Stimulated activated naive B cell treated with anti-CD40 and anti-IgM and Interleukin-4, amounts not matched to agents 10 μg/mL and 1 μg/mL and 100 μg/mL, for 72 hours (primary cell): ENCODE data around the gene MRPL42.
"Not testable (repeated sequence)": the region's sequence is repeated elsewhere in the genome, so short reads cannot be mapped to it uniquely, and the experiment has no call there.

Source experiments
- ATAC-seq, 2 donors: fragments of 150-1000 bp; cut with Tn5 transposase; replicated peaks; 2 replicates each; pipeline ENCODE4 v1.10.0; 2021; ENCODE audit warnings: moderate library complexity in 1 of 2
- DNase-seq: peaks from one replicate; pipeline ENCODE4 v3.0.0; 2021
- H3K27ac Mint-ChIP-seq: one replicate; pipeline ENCODE4 v1.8.0; 2022; ENCODE audit warnings: mild to moderate bottlenecking, mixed read lengths
- H3K27me3 Mint-ChIP-seq, 2 donors: one replicate each; pipeline ENCODE4 v1.8.0; 2022; ENCODE audit warnings: mixed read lengths in 2 of 2
- H3K36me3 Mint-ChIP-seq, 2 donors: one replicate each; pipeline ENCODE4 v1.8.0; 2022; ENCODE audit warnings: mixed read lengths in 2 of 2, mild to moderate bottlenecking in 1 of 2
- H3K4me1 Mint-ChIP-seq, 2 donors: one replicate each; pipeline ENCODE4 v1.8.0; 2022; ENCODE audit warnings: mixed read lengths in 2 of 2, mild to moderate bottlenecking in 1 of 2
- H3K4me3 Mint-ChIP-seq, 2 donors: one replicate each; pipeline ENCODE4 v1.8.0; 2022; ENCODE audit warnings: mild to moderate bottlenecking in 2 of 2, mixed read lengths in 2 of 2, moderate library complexity in 1 of 2
- H3K9me3 Mint-ChIP-seq, 2 donors: one replicate each; pipeline ENCODE4 v1.8.0; 2022; ENCODE audit warnings: mixed read lengths in 2 of 2, mild to moderate bottlenecking in 1 of 2

The MRPL42 gene

DNA sequence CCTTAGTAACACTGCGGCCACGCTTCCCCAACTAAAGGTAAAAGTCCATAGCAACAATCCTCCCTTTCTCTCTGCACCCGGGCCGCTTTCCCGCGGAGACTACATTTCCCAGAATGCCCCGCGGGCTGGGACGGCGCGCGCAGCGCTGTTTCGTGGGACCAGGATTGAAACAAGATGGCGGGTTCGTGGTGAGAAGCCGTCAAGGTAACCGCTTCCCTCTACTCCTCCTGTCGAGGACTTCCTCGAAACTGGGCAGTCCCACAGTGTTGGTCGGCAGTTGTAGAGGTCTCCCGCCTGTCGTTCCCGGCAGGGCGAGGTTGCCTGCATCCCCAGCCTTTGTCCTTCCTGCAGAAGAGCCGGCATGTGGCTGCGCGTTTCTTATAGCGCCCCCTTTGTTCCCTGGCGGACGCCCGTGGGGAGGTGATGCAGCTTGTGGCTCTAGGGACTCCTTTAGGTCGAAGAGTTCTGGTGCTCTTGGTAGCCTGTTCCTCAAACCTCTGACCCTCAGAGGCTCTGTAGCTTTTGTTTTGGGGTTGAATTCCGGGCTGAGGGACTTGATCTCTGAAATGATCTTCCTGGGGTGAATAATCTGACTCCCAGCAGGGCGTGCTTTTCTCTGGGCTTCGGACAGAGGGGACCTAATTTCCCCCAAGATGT lies at the start of gene MRPL42:
TSS of gene MRPL42 (plus strand) at position 164 of the 657 bp plus-strand sequence. CDS start 1,772 bp downstream, outside the sequence.
- ATAC-seq (peak; percentile 94 to 95), DNase-seq (peak; percentile 92)
- Mint-ChIP-seq H3K36me3 (peaks cover 6 to 7% of the 10 kb centered on the region in 2 donors), H3K4me1 (peaks cover 12 to 36% of the 10 kb centered on the region in 2 donors), H3K27me3 (no peaks in the 10 kb centered on the region), H3K9me3 (no peaks in the 10 kb centered on the region), H3K27ac (peak within 1 kb of the TSS; percentile 96), H3K4me3 (peak within 1 kb of the TSS; percentile 93 to 94)

DNA sequence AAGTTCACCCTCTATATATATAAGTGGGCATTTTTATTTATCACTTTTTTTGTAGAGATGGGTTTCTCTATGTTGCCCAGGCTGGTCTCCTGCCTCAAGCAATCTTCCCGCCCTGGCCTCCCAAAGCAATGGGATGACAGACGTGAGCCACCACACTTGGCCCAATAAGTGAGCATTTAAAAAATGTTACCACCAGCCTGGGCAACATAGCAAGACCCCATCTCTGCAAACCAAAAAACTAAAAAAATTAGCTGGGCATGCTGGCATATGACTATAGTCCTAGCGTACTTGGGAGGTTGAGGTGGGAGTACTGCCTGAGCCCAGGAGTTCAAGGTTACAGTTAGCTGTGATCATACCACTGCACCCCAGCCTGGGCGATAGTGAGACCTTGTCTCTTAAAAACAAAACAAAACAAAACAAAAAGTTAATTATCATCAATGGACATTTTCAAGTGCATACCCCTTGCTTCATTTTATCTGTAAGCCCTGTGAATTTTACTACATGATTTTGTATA lies 49.3 kb upstream of the MRPL42 start:
- Mint-ChIP-seq H3K9me3 (peaks cover 0 to 4% of the 10 kb centered on the region in 2 donors), H3K27me3 (no peaks in the 10 kb centered on the region)

DNA sequence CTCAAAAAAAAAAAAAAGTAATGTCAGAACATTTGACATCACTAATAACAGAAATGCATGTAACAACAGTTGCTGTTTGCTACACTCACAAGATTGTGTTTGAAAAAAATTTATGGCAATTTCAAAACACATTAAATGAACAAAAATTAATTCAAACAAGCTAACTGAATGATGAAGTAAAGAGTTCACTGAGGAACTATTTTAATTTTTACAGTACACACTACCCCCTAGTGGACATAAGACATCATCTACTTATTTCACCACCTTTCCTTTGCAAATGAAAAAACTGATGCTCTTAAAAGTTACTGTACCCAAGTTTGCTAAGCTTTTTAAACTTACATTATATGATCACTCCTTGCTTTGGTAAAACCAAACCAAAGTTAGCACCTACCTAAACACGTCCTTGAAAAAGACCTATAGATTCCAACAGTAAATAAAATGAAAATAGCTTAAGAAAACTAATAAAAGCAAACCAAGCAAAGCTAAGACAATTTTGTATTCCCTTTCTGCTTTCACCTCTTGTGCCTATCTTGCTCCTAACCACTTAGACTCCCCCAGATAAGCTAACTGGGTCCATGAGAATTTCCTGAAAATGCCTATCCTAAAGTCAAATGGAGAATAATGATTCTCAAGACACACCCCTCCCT lies 47.8 kb upstream of the MRPL42 start:
- peaks cover 42 to 83% of the 10 kb centered on the region in 2 donors for H3K4me1 Mint-ChIP-seq
- no peak overlapping the region for H3K4me3 Mint-ChIP-seq
- H3K36me3 Mint-ChIP-seq = peaks cover 5 to 12% of the 10 kb centered on the region in 2 donors
- DNase-seq (no peak), ATAC-seq (peak; percentile 62 to 63)
- no peak overlapping the region for H3K27ac Mint-ChIP-seq
- H3K9me3 Mint-ChIP-seq = peaks cover 0 to 1% of the 10 kb centered on the region in 2 donors
- H3K27me3 Mint-ChIP-seq = no peaks in the 10 kb centered on the region

More for the DNA sequence above, 49.3 kb upstream of the MRPL42 start:
- Mint-ChIP-seq H3K36me3 (peaks cover 14 to 22% of the 10 kb centered on the region in 2 donors), H3K27ac (no peak overlapping the region), H3K4me1 (peaks cover 44 to 83% of the 10 kb centered on the region in 2 donors), H3K4me3 (no peak overlapping the region)
- no peak for DNase-seq
- no peak for ATAC-seq

DNA sequence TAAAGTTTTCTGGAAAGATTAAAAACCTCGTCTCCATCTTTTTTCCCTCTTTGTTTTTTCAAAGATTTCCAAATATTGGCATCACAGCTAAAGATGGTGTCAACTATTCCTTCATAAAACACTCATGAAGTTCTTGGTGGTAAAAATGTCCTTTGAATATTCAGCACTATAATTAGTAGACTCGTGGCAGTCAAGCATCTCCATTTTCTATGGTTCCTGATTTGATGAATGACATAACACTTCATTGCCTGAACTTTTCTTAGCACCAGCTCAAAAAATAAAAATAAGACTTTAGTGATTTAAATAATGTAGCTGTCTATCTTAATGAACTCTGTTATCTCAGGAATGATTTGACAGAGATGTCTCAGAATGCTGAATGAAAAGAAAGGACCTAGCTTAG lies 45.3 kb upstream of the MRPL42 start:
- DNase-seq (no peak), ATAC-seq (no peak)
- peaks cover 50 to 82% of the 10 kb centered on the region in 2 donors for H3K4me1 Mint-ChIP-seq
- no peak overlapping the region for H3K4me3 Mint-ChIP-seq
- H3K9me3 Mint-ChIP-seq = no peaks in the 10 kb centered on the region
- no peaks in the 10 kb centered on the region for H3K27me3 Mint-ChIP-seq
- peaks cover 1 to 7% of the 10 kb centered on the region in 2 donors for H3K36me3 Mint-ChIP-seq
- H3K27ac Mint-ChIP-seq = peak overlapping the region; percentile 20

DNA sequence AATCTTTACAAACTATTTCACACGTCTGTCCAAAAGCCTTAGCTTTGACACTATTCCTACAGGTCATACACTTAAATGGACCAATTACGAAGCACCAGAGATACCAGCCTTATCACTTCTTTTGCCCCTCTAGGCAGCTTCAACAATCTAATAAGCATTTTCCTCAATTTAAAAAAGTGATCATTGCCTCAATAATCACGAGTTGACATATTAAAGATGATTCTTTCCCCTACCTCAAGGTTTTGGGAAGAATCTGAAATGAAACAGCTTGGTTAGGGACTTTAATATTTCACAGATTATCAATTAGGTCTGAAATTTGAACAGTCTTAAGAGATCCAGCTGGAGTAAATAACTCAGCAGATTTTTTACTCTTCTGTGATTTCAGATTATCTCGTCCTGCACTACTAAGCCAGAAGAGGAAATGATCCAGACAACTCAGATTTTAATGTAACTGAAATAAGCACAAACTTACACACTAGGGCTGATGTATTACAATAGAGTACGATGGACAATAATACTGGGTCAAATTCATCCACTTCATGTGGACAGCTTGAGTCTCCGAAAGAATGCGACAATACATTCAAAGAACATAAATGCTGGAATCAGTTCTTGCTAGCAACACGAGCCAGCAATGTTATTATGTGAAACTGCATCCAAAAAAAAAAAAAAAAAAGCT lies 41.4 kb upstream of the MRPL42 start:
- peaks cover 54 to 93% of the 10 kb centered on the region in 2 donors for H3K4me1 Mint-ChIP-seq
- H3K27me3 Mint-ChIP-seq = no peaks in the 10 kb centered on the region
- no peaks in the 10 kb centered on the region for H3K9me3 Mint-ChIP-seq
- H3K36me3 Mint-ChIP-seq = peaks cover 5 to 17% of the 10 kb centered on the region in 2 donors
- peak overlapping the region; percentile 83 for H3K27ac Mint-ChIP-seq
- no peak for DNase-seq
- H3K4me3 Mint-ChIP-seq = peak overlapping the region in 1 of 2 donors; percentile 32
- peak; percentile 38 to 66 for ATAC-seq

DNA sequence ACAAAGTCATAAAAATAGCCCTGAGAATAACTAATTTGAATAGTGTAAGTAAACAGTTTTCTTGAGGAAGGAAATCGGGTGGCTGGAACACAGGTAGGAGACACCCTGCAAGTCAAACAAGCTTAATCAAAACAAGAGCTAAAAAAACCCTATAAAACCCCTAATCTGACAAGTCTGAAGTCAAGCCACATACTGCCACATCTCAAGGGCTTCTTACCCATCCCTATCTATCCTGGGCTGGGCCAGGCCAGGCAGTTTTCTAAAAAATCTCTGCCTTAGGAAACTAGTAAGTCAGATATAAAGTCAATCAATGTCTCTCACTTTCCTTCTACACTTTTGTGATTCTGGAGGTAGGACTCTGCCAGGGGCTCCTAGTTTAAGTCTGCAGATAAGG lies 40.9 kb upstream of the MRPL42 start:
- H3K27ac Mint-ChIP-seq = peak overlapping the region; percentile 83
- peaks cover 54 to 93% of the 10 kb centered on the region in 2 donors for H3K4me1 Mint-ChIP-seq
- H3K4me3 Mint-ChIP-seq = peak overlapping the region in 1 of 2 donors; percentile 32
- H3K27me3 Mint-ChIP-seq = no peaks in the 10 kb centered on the region
- H3K9me3 Mint-ChIP-seq = no peaks in the 10 kb centered on the region
- ATAC-seq (peak; percentile 39 to 68), DNase-seq (no peak)
- H3K36me3 Mint-ChIP-seq = peaks cover 8 to 17% of the 10 kb centered on the region in 2 donors

DNA sequence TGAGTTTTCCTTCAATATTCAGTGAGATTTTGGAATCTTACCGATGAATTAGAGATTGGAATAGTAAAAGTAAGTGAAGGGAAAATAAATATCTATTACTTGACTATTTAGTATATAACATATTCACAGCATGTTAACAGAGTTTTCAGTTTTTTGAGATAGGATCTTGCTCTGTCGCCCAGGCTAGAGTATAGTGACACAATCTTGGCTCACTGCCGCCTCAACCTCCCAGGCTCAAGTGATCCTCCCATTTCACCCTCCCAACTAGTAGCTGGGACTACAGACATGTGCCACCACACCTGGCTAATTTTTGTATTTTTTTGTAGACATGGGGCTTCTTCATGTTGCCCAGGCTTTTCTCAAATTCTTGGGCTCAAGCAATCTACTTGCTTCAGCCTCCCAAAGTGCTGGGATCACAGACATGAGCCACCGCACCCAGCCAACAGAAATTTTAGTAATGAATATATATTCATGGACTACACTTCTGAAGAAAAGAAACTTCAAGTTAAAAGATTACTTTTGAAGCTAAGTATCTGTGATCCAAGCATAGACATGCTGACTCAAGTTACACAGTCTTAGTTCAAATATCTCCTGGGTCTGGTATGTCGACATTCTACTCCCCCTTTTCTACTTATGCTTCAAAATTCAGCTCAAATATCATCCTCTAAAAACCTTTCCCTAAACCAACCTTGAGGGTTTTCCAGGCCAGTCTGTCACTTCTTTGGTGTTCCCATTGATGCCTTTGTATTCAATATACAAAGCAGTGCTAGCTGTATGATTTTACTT lies 39.3 kb upstream of the MRPL42 start:
- no peak for ATAC-seq
- H3K4me3 Mint-ChIP-seq = no peak overlapping the region
- peaks cover 54 to 84% of the 10 kb centered on the region in 2 donors for H3K4me1 Mint-ChIP-seq
- no peak for DNase-seq
- H3K27ac Mint-ChIP-seq = no peak overlapping the region
- H3K9me3 Mint-ChIP-seq = no peaks in the 10 kb centered on the region
- H3K36me3 Mint-ChIP-seq = peaks cover 11 to 15% of the 10 kb centered on the region in 2 donors
- no peaks in the 10 kb centered on the region for H3K27me3 Mint-ChIP-seq

DNA sequence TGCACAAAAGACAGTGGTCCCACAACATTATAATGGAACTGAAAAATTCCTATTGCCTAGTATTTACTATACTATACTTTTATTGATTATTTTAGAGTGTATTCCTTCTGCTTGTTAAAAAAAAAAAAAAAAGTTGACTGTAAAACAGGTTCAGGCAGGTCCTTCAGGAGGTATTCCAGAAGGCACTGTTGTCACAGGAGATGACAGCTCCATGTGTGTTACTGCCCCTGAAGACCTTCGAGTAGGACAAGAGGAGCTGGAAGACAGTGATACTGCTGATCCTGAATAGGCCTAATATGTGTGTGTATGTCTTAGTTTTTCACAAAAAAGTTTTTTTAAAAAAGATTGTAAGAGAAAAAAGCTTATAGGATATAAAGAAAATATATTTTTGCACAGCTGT lies 37.9 kb upstream of the MRPL42 start:
- H3K4me1 Mint-ChIP-seq = peaks cover 46 to 83% of the 10 kb centered on the region in 2 donors
- peaks cover 15 to 16% of the 10 kb centered on the region in 2 donors for H3K36me3 Mint-ChIP-seq
- no peak overlapping the region for H3K27ac Mint-ChIP-seq
- no peak for DNase-seq
- no peak overlapping the region for H3K4me3 Mint-ChIP-seq
- no peak for ATAC-seq
- H3K9me3 Mint-ChIP-seq = no peaks in the 10 kb centered on the region
- H3K27me3 Mint-ChIP-seq = no peaks in the 10 kb centered on the region

DNA sequence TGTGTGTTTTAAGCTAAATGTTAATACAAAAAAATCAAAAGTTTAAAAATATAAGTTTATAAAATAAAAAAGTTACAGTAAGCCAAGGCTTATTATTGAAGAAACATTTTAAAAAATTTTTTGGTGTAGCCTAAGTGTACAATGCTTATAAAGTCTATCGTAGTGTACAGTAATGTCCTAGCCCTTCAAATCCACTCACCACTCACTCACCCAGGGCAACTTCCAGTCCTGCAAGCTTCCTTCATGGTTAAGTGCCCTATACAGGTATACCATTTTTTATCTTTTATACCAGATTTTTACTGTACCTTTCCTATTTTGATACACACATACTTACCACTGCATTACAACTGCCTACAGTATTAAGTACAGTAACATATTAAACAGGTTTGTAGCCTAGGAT lies 37.5 kb upstream of the MRPL42 start:
- H3K27me3 Mint-ChIP-seq = no peaks in the 10 kb centered on the region
- no peak for ATAC-seq
- H3K4me1 Mint-ChIP-seq = peaks cover 45 to 82% of the 10 kb centered on the region in 2 donors
- no peak overlapping the region for H3K4me3 Mint-ChIP-seq
- peaks cover 15 to 16% of the 10 kb centered on the region in 2 donors for H3K36me3 Mint-ChIP-seq
- no peaks in the 10 kb centered on the region for H3K9me3 Mint-ChIP-seq
- H3K27ac Mint-ChIP-seq = no peak overlapping the region
- no peak for DNase-seq

DNA sequence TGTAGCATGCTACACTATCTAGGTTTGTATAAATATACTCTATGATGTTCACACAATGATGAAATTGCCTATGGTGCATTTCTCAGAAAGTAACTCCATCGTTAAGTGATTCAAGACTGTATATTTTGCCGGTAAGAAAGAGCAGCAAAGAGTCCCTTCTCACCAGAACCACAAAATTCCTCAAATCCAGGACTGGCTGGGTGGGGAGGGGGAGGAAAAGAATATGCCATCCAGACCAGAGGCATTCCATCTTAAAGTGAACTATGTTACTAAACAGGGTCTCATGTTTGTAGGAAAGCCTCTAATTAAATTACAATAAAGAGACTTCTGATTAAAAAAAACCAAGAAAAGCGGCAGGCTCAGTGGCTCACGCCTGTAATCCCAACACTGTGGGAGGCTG lies 37.0 kb upstream of the MRPL42 start:
- DNase-seq = no peak
- no peak for ATAC-seq
- Mint-ChIP-seq H3K9me3 (no peaks in the 10 kb centered on the region), H3K4me1 (peaks cover 43 to 82% of the 10 kb centered on the region in 2 donors), H3K27me3 (no peaks in the 10 kb centered on the region), H3K36me3 (peaks cover 15 to 16% of the 10 kb centered on the region in 2 donors), H3K27ac (no peak overlapping the region), H3K4me3 (no peak overlapping the region)

DNA sequence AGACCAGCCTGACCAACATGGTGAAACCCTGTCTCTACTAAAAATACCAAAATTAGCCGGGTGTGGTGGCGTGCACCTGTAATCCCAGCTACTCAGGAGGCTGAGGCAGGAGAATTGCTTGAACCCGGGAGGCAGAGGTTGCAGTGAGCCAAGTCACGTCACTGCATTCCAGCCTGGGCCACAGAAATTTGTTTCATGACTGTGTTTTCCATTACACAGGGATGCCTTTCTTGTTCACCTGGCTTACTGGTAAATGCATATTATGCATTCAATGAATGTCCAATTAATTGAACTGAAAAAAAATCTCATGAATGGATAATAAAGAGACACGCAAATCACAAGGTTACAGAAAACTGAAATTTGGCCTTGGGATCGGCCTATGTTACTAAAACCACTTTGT lies 35.3 kb upstream of the MRPL42 start:
- H3K27me3 Mint-ChIP-seq, H3K4me3 Mint-ChIP-seq: not testable (repeated sequence)

DNA sequence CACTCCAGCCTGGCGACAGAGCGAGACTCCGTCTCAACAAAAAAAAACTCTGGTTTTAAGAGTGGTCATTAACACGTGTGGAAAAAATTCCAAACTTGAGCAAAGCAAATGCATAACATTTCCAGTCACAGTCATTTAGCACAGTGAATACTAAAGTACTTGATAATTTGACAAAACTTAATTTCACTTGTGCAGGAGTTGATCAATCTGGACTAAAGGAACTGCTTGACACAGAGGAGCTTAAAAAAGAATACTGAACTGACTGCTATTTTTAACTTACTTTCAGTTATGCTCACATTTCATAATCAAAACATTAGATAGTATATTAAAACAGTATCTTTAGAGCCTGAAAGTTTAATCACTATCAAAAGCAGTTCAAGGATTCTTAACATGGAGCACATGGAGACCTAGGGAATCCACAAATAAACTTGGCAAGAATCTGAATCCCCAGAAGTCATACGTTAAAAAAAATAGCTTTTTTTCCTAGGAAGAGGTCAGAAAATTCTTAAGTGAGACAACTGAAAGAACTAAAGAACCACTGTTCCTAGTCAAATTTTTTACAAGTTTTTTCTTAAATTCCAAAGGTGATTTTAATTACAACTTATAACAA lies 33.0 kb upstream of the MRPL42 start:
- Mint-ChIP-seq H3K27me3 (no peaks in the 10 kb centered on the region), H3K4me1 (peaks cover 43 to 80% of the 10 kb centered on the region in 2 donors), H3K27ac (peak overlapping the region; percentile 79), H3K9me3 (no peaks in the 10 kb centered on the region), H3K36me3 (peaks cover 17 to 20% of the 10 kb centered on the region in 2 donors), H3K4me3 (peak overlapping the region; percentile 36 to 37)
- no peak for ATAC-seq
- DNase-seq = no peak

More for the DNA sequence above, 35.3 kb upstream of the MRPL42 start:
- not testable (repeated sequence) for H3K9me3 Mint-ChIP-seq, ATAC-seq, H3K27ac Mint-ChIP-seq, DNase-seq
- peaks cover 21 to 22% of the 10 kb centered on the region in 2 donors for H3K36me3 Mint-ChIP-seq
- H3K4me1 Mint-ChIP-seq = peaks cover 36 to 80% of the 10 kb centered on the region in 2 donors

DNA sequence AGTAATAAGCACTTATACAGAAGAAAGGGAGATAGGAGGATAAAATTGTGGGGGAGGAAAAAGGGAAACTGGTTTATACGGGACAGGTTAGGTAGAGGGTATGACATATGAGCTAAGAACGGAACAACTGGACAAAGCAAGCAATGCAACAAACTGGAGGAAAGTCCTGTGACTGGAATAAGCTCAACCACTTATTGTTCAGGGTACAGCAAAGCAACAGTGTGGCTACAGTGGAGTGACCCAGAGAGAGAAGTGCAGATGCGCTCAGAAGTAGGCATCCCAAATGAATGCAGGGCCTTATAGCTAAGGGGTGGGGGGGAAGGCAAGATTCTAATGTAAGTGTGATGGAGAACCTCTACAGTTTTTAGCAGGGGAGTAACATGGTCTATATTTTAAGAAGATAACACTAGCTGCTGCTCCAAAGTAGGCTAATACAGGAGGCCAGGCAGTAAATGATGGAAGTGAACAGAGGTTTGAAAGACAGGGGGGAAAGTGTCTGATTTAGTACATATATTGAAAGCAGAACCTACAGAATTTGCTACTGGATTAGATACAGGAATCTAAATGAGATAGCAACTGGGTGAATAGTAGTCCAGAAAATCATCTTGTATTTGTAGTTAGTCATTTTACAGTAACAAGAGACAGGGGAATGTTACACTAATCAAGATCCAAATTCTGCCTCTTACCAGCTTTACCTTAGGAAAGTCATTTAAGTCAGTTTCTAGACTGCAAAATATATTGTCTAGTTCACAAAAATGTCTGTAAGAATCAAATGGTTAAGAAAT lies 28.9 kb upstream of the MRPL42 start:
- Mint-ChIP-seq H3K27ac (peak overlapping the region; percentile 9), H3K4me3 (peak overlapping the region in 1 of 2 donors; percentile 22), H3K4me1 (peaks cover 48 to 82% of the 10 kb centered on the region in 2 donors), H3K9me3 (no peaks in the 10 kb centered on the region), H3K27me3 (no peaks in the 10 kb centered on the region), H3K36me3 (peaks cover 11 to 24% of the 10 kb centered on the region in 2 donors)
- DNase-seq (no peak), ATAC-seq (no peak)
